HG03066 (cell line): Measurements from ENCODE around the gene PRRG4.
"Not testable (repeated sequence)": the region's sequence is repeated elsewhere in the genome, so short reads cannot be mapped to it uniquely, and the experiment has no call there.

ENCODE experiments used
- ATAC-seq: cut with Tn5 transposase; IDR thresholded peaks from one replicate; pipeline ENCODE4 v1.9.1; 2021; ENCODE audit warnings: low read depth; ENCODE audit not compliant: unreplicated experiment

Gene PRRG4

GRCh38 chr11:32829157-32829679 lies 509 bp upstream of the PRRG4 start:
- peak; percentile 38 for ATAC-seq

GRCh38 chr11:32830413-32830738 lies 649 bp downstream of the PRRG4 start:
- no peak for ATAC-seq

- no peak for ATAC-seq
Measured at GRCh38 chr11:32830796-32831195, 1.1 kb downstream of the PRRG4 start.

- ATAC-seq = no peak
Measured at GRCh38 chr11:32831221-32831620, 1.5 kb downstream of the PRRG4 start.

- ATAC-seq = no peak
Measured at GRCh38 chr11:32833921-32834320, 4.2 kb downstream of the PRRG4 start.

GRCh38 chr11:32836946-32837345 lies 7.2 kb downstream of the PRRG4 start:
- ATAC-seq = no peak

- ATAC-seq = no peak
Measured at GRCh38 chr11:32838505-32839274, 9.0 kb downstream of the PRRG4 start.

GRCh38 chr11:32839308-32839707 lies 9.6 kb downstream of the PRRG4 start:
- no peak for ATAC-seq

- no peak for ATAC-seq
Measured at GRCh38 chr11:32840587-32840986, 10.9 kb downstream of the PRRG4 start.

GRCh38 chr11:32843544-32843943 lies 13.8 kb downstream of the PRRG4 start:
- ATAC-seq = no peak

- ATAC-seq = no peak
Measured at GRCh38 chr11:32847511-32847910, 17.8 kb downstream of the PRRG4 start.

GRCh38 chr11:32849761-32850160 lies 20.0 kb downstream of the PRRG4 start:
- no peak for ATAC-seq

GRCh38 chr11:32851251-32851650 lies 21.5 kb downstream of the PRRG4 start:
- no peak for ATAC-seq

GRCh38 chr11:32852207-32852606 lies 22.5 kb downstream of the PRRG4 start:
- ATAC-seq = no peak

- ATAC-seq = no peak
Measured at GRCh38 chr11:32855601-32856000, 25.9 kb downstream of the PRRG4 start.

- no peak for ATAC-seq
Measured at GRCh38 chr11:32858731-32859130, 29.0 kb downstream of the PRRG4 start.

GRCh38 chr11:32861850-32862577 lies 32.3 kb downstream of the PRRG4 start:
- no peak for ATAC-seq

GRCh38 chr11:32864555-32864954 lies 34.8 kb downstream of the PRRG4 start:
- ATAC-seq = no peak

GRCh38 chr11:32868752-32869151 lies 39.0 kb downstream of the PRRG4 start:
- ATAC-seq = not testable (repeated sequence)

GRCh38 chr11:32870676-32871075 lies 40.9 kb downstream of the PRRG4 start:
- no peak for ATAC-seq

GRCh38 chr11:32874132-32874531 lies 44.4 kb downstream of the PRRG4 start:
- ATAC-seq = no peak

GRCh38 chr11:32881286-32881685 lies 51.6 kb downstream of the PRRG4 start:
- ATAC-seq = no peak
